ENCODE results near the gene INSYN1. TPM values are rescaled to one million over a fixed set of nuclear protein-coding genes. Genes with fewer than 3 reads are reported as not detected.

INSYN1 gene
- total RNA-seq, 2 experiments from 2014 or later: not detected

DNA sequence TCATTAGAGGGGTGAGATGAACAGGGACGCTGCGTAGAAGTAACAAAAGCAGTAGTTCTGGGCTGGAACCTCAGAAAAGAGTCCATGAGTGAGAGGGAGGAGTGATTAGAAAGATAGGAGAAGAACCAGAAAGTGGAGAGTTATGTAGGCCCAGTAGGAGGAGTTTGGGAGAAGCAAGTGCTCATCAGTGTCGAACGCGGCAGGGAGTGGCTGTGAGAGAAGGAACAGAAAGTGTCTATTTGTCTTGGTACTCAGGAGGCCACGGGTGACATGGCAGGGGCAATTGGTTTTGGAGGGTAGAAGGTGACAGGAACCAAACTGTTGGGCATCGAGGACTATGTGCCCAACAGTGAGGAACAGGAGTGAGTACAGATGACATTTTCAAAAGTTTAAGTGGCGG lies 1.3 kb upstream of the INSYN1 start:
- no peak overlapping the region for H3K27ac ChIP-seq (ENCODE audit: low read depth, low read length, poor library complexity, severe bottlenecking)

GRCh38 chr15:73752806-73753193 lies 351 bp downstream of the INSYN1 start:
- Histone ChIP-seq H3K4me2 (ENCODE audit: low read length) (no peak overlapping the region), H4K20me1 (ENCODE audit: insufficient read depth, low read length) (no peaks in the 10 kb centered on the region), H3K4me3 (ENCODE audit: low read depth, low read length, poor library complexity, severe bottlenecking) (no peak overlapping the region), H3K27ac (ENCODE audit: low read depth, low read length, poor library complexity, severe bottlenecking) (no peak overlapping the region), H3K9me3 (ENCODE audit: low read length) (no peaks in the 10 kb centered on the region), H3K36me3 (ENCODE audit: insufficient read depth, low read length) (no peaks in the 10 kb centered on the region), H2AFZ (ENCODE audit: low read length) (no peak overlapping the region), H3K4me1 (ENCODE audit: insufficient read depth, low read length, poor library complexity, severe bottlenecking) (no peaks in the 10 kb centered on the region), H3K9me2 (ENCODE audit: insufficient read depth, low read length) (no peaks in the 10 kb centered on the region), H3K79me2 (ENCODE audit: insufficient read depth, low read depth, low read length) (no peaks in the 10 kb centered on the region)
- BruUV-seq (replicated peaks): no TSS peak
- DNase-seq (ENCODE audit: low spot score): no peak
- intact Hi-C loops (cut with micrococcal nuclease; ENCODE audit: unreplicated experiment): no loop called here
- POLR2A ChIA-PET: no interaction called here
- TF ChIP-seq EZH2phosphoT487 (IDR thresholded peaks at IDR 0.05; ENCODE audit: borderline replicate concordance, low read depth, low read length) (no peak), CTCF (conservative IDR thresholded peaks at IDR 0.05; ENCODE audit: low read length) (no peak)
- CTCF ChIA-PET (ENCODE audit: unreplicated experiment): no interaction called here

More for the DNA sequence above, 1.3 kb upstream of the INSYN1 start:
- DNase-seq (ENCODE audit: low spot score): no peak
- no peaks in the 10 kb centered on the region for H3K36me3 ChIP-seq (ENCODE audit: insufficient read depth, low read length)
- H4K20me1 ChIP-seq (ENCODE audit: insufficient read depth, low read length): no peaks in the 10 kb centered on the region
- H3K9me3 ChIP-seq (ENCODE audit: low read length): no peaks in the 10 kb centered on the region
- no peaks in the 10 kb centered on the region for H3K4me1 ChIP-seq (ENCODE audit: insufficient read depth, low read length, poor library complexity, severe bottlenecking)
- intact Hi-C loops (cut with micrococcal nuclease; ENCODE audit: unreplicated experiment): no loop called here
- H2AFZ ChIP-seq (ENCODE audit: low read length): no peak overlapping the region
- ChIA-PET POLR2A (interaction anchor here (0.9 kb wide), 1 partner anchor 8 kb away, joined by 3 read pairs; no protein-coding TSS in a partner anchor), CTCF (ENCODE audit: unreplicated experiment) (no interaction called here)
- no TSS peak for BruUV-seq (replicated peaks)
- H3K4me3 ChIP-seq (ENCODE audit: low read depth, low read length, poor library complexity, severe bottlenecking): no peak overlapping the region
- H3K79me2 ChIP-seq (ENCODE audit: insufficient read depth, low read depth, low read length): no peaks in the 10 kb centered on the region
- no peak for TF ChIP-seq EZH2phosphoT487 (IDR thresholded peaks at IDR 0.05; ENCODE audit: borderline replicate concordance, low read depth, low read length)
- no peak for TF ChIP-seq CTCF (conservative IDR thresholded peaks at IDR 0.05; ENCODE audit: low read length)
- H3K9me2 ChIP-seq (ENCODE audit: insufficient read depth, low read length): no peaks in the 10 kb centered on the region
- no peak overlapping the region for H3K4me2 ChIP-seq (ENCODE audit: low read length)

DNA sequence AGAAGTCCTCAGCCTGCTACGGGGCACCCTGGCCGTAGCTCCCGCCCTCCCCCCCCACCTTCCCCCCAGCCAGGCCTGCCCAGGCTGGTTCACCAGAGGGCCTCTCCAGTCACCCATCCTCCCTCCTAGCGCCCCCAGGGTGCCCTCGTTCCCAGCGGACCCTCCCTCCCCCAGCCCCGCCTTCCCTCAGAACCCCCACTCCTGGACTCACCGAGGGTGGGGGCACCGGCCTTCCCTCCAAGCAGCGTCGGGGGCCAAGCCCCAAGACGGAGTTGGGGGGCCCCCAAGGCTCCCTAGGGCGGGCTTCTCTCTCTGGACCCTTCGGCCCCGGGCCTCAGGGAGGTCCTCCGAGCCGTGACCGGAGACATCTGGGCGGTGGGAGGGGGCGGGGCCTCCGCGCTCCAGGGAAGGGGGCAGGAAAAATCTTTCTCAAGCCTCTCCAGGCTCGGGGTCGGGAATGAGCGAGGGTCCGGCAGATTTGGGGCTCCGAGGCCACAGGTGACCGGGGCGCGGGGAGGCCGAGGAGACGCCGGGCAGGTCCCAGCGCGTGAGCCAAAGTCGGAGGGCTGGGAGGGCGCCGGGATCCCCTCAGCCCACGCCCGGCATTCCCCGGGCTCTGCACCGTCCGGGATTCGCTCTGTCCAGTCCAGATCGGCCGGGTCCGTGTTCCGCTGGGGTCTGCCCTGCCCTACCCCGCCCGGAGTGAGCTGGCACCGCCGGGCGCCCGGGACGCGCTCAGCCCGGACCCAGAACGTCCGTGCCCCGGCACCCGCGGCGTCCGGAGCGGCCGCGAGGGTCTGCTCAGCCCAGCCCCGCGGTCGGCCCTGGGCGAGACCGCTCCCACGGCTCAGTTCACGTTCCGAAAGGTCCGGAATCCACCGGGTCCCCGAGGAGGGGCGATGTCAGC lies 999 bp downstream of the INSYN1 start:
- Histone ChIP-seq H3K9me2 (ENCODE audit: insufficient read depth, low read length) (no peaks in the 10 kb centered on the region), H3K36me3 (ENCODE audit: insufficient read depth, low read length) (no peaks in the 10 kb centered on the region), H2AFZ (ENCODE audit: low read length) (no peak overlapping the region), H3K79me2 (ENCODE audit: insufficient read depth, low read depth, low read length) (no peaks in the 10 kb centered on the region), H4K20me1 (ENCODE audit: insufficient read depth, low read length) (no peaks in the 10 kb centered on the region), H3K4me1 (ENCODE audit: insufficient read depth, low read length, poor library complexity, severe bottlenecking) (no peaks in the 10 kb centered on the region), H3K27ac (ENCODE audit: low read depth, low read length, poor library complexity, severe bottlenecking) (no peak overlapping the region), H3K9me3 (ENCODE audit: low read length) (no peaks in the 10 kb centered on the region), H3K4me3 (ENCODE audit: low read depth, low read length, poor library complexity, severe bottlenecking) (no peak overlapping the region), H3K4me2 (ENCODE audit: low read length) (no peak overlapping the region)
- BruUV-seq (replicated peaks): no TSS peak
- ChIA-PET POLR2A (no interaction called here), CTCF (ENCODE audit: unreplicated experiment) (no interaction called here)
- intact Hi-C loops (cut with micrococcal nuclease; ENCODE audit: unreplicated experiment): no loop called here
- TF ChIP-seq CTCF (conservative IDR thresholded peaks at IDR 0.05; ENCODE audit: low read length): no peak
- no peak for TF ChIP-seq EZH2phosphoT487 (IDR thresholded peaks at IDR 0.05; ENCODE audit: borderline replicate concordance, low read depth, low read length)
- DNase-seq (ENCODE audit: low spot score): no peak
